HG02642 (cell line): Measurements from ENCODE around the gene MON1A.

Source experiments
- ATAC-seq: cut with Tn5 transposase; IDR thresholded peaks from one replicate; pipeline ENCODE4 v1.9.1; 2021; ENCODE audit warnings: mild to moderate bottlenecking; ENCODE audit not compliant: unreplicated experiment, poor library complexity

MON1A gene

DNA sequence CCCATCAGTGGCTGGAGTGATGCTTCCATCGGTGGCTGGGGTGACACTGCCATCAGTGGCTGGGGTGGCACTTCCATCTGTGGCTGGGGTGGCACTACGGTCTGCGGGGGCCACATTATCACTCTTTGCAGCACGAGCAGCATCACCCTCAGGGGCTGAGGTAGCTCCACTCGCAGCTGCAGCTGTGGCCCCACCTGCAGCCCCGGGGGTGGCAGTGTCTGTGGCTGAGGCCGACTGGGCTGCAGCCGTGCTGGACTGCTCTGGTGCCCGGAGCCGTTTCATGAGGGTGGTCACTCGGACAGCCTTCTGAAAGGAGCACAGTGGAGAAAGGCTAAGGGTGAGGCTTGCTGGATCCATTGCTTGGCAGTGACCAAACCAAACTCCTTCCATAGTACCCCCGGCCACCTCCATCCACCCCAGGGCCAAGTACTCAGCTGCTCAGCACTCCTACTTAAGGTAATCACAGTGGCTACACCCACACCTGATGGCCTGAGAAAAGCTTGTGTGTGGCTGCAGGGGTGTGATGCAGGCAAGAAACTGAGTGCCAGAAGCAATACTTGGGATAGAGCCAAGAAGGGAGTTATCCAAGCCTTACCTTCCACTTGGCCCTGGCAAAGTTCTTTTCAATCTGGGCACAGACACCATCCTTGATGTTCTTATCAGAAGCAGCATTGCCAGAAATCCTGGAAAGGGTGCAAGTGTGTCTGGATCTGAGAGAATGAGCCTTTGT lies 69.9 kb downstream of the MON1A start:
- no peak for ATAC-seq
